ENCODE results near the gene SYT7. TPM values are rescaled to one million over a fixed set of nuclear protein-coding genes. Genes with fewer than 3 reads are reported as not detected.
"Not testable (repeated sequence)": the region's sequence is repeated elsewhere in the genome, so short reads cannot be mapped to it uniquely, and the experiment has no call there.

The SYT7 gene
- total RNA-seq, 1 experiment from 2014 or later = 9.9 TPM

DNA sequence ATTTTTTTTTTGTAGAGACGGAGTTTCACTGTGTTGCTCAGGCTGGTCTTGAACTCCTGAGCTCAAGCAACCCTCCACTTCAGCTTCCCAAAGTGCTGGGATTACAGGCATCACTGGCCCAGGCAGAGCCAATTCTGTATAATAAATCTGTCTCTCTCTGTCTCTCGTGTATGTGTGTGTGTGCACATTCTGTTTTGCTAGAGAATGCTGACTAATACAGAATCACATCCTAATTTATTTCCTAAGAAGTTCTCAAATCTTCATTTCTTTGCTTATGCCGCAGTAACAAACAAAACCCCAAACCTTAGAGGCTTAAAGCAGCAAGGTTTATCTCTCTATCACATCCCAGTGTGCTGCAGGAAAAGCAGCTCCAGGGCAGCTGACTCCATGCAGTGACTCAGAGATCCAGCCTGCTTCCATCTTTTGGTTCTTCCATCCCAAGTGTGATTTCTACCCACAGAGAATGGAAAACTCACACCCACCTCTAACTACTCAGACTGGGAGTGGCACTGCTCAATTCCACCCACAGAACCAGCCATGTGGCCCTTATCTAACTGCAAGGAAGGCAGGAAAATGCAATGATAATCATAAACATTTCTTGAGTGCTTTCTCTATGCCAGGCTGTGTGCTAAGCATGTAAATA, 107.4 kb downstream of the SYT7 start:
- Histone ChIP-seq H3K4me3 (no peak overlapping the region), H3K27me3 (no peaks in the 10 kb centered on the region), H3K9me3 (peaks cover 4% of the 10 kb centered on the region; the same call in 1 of the 2 replicates), H3K36me3 (peaks cover 10% of the 10 kb centered on the region)
- no peak for DNase-seq

DNA sequence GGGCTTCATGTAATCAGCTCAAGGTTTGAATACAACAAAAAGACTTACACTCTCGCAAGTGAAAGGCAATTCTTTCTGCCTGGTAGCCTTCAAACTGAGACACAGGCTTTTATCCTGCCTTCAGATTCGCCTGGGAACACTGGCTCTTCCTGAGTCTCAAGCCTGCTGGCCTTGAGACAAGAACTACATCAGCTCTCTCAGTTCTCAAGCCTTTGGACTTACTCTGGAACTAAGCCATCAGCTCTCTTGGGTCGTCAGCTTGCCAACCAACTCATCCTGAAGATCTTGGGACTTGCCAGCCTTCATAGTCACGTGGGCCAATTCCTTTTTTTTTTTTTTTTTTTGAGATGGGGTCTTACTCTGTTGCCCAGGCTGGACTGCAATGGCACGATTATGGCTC, 108.0 kb downstream of the SYT7 start:
- peak; percentile 86 for DNase-seq
- H3K9me3 ChIP-seq = peaks cover 4% of the 10 kb centered on the region; the same call in 1 of the 2 replicates
- no peak overlapping the region for H3K4me3 ChIP-seq
- peaks cover 10% of the 10 kb centered on the region for H3K36me3 ChIP-seq
- H3K27me3 ChIP-seq = no peaks in the 10 kb centered on the region

DNA sequence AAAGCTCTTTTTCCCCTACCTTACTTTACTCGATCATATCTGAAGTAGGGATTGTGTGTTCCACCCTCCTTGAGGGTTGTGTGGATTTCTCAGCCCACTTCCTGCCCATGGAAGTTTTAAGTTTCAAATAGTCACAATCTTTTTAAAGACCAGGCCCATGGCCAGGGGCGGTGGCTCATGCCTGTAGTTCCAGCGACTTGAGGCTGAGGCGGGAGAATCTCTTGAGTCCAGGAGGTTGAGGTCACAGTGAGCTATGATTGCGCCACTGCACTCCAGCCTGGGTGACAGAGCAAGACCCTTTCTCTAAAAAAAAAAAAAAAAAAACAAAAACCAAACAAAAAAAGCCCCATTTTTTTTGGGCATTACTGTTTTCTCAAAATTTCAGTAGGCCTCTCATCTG, 108.6 kb downstream of the SYT7 start:
- Histone ChIP-seq H3K9me3 (peaks cover 4% of the 10 kb centered on the region; the same call in 1 of the 2 replicates), H3K4me3 (no peak overlapping the region), H3K27me3 (no peaks in the 10 kb centered on the region), H3K36me3 (peaks cover 10% of the 10 kb centered on the region)
- peak; percentile 77 for DNase-seq

DNA sequence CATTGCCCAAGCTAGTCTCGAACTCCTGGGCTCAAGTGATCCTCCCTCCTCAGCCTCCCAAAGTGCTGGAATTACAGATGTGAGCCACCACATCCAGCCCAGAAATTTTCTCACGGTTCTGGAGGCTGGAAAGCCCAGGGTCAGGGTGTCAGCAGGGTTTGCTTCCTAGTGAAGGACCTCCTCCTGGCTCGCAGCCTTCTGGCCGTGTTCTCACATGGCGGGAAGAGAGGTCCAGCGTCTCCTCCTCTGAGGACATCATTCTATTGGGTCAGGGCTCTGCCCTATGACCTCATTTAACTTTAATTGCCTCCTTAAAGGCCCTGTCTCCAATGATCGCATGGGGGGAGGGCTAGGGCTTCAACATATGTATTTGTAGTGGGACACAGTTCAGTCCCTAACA, 112.9 kb downstream of the SYT7 start:
- H3K9me3 ChIP-seq = no peaks in the 10 kb centered on the region
- peaks cover 6% of the 10 kb centered on the region for H3K36me3 ChIP-seq
- H3K27me3 ChIP-seq = no peaks in the 10 kb centered on the region
- no peak overlapping the region for H3K4me3 ChIP-seq
- DNase-seq = no peak

DNA sequence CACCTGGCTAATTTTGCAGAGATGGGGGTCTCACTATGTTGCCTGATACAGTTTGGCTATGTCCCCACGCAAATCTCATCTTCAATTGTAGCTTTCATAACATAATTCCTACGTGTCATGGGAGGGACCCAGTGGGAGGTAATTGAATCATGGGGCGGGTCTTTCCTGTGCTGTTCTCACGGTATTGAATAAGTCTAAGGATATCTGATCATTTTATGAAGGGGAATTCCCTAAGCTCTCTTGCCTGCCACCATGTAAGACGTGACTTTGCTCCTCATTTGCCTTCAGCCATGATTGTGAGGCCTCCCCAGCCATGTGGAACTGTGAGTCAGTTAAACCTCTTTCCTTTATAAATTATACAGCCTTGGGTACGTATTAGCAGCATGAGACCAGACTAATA, 113.3 kb downstream of the SYT7 start:
- not testable (repeated sequence) for DNase-seq, H3K27me3 ChIP-seq, H3K36me3 ChIP-seq, H3K4me3 ChIP-seq, H3K9me3 ChIP-seq

Other genes with a start within 250 kb of the SYT7 start
- 170 and 250 TPM in 2 replicates for gene DDB1, start 248.0 kb downstream of the SYT7 start, total RNA-seq (2014; rRNA removed; shearing (Covaris generic); ENCODE audit: low replicate concordance)
- 12.9 and 36.0 TPM in 2 replicates for gene TKFC, start 247.8 kb downstream of the SYT7 start, total RNA-seq (2014; rRNA removed; shearing (Covaris generic); ENCODE audit: low replicate concordance)
- gene CYB561A3, start 219.2 kb downstream of the SYT7 start, total RNA-seq (2014; rRNA removed; shearing (Covaris generic); ENCODE audit: low replicate concordance) = 50.5 and 60.2 TPM in 2 replicates
- gene TMEM138, start 218.7 kb downstream of the SYT7 start, total RNA-seq (2014; rRNA removed; shearing (Covaris generic); ENCODE audit: low replicate concordance) = 15.0 and 70.0 TPM in 2 replicates
- 7.5 and 12.3 TPM in 2 replicates for gene TMEM216, start 188.5 kb downstream of the SYT7 start, total RNA-seq (2014; rRNA removed; shearing (Covaris generic); ENCODE audit: low replicate concordance)
- 26.0 and 40.3 TPM in 2 replicates for gene CPSF7, start 151.1 kb downstream of the SYT7 start, total RNA-seq (2014; rRNA removed; shearing (Covaris generic); ENCODE audit: low replicate concordance)
- gene SDHAF2, start 151.0 kb downstream of the SYT7 start, total RNA-seq (2014; rRNA removed; shearing (Covaris generic); ENCODE audit: low replicate concordance) = 18.2 and 35.5 TPM in 2 replicates
- 1.0 and 1.3 TPM in 2 replicates for gene LRRC10B, start 72.3 kb downstream of the SYT7 start, total RNA-seq (2014; rRNA removed; shearing (Covaris generic); ENCODE audit: low replicate concordance)
- 1.3 and 1.4 TPM in 2 replicates for gene DAGLA, start 99.3 kb upstream of the SYT7 start, total RNA-seq (2014; rRNA removed; shearing (Covaris generic); ENCODE audit: low replicate concordance)
- 0.23 and 1.9 TPM in 2 replicates for gene MYRF, start 171.6 kb upstream of the SYT7 start, total RNA-seq (2014; rRNA removed; shearing (Covaris generic); ENCODE audit: low replicate concordance)
- 61.8 and 88.7 TPM in 2 replicates for gene TMEM258, start 211.5 kb upstream of the SYT7 start, total RNA-seq (2014; rRNA removed; shearing (Covaris generic); ENCODE audit: low replicate concordance)
- gene FEN1, start 211.8 kb upstream of the SYT7 start, total RNA-seq (2014; rRNA removed; shearing (Covaris generic); ENCODE audit: low replicate concordance) = 80.9 and 85.7 TPM in 2 replicates
- 25.4 and 28.3 TPM in 2 replicates for gene FADS1, start 235.9 kb upstream of the SYT7 start, total RNA-seq (2014; rRNA removed; shearing (Covaris generic); ENCODE audit: low replicate concordance)
- 8.1 and 22.6 TPM in 2 replicates for gene FADS2, start 247.2 kb upstream of the SYT7 start, total RNA-seq (2014; rRNA removed; shearing (Covaris generic); ENCODE audit: low replicate concordance)